Measurements from ENCODE around the gene KAZALD1.

GRCh38 chr10:101099901-101100300, 38.1 kb downstream of the KAZALD1 start:
- TF ChIP-seq CTCF (IDR thresholded peaks at IDR 0.05) (no peak), POLR2A (IDR thresholded peaks at IDR 0.05) (no peak)

Data from lower leg skin (tissue), 3 donors.